GM23338 (cell line): ENCODE measurements around the gene C16orf90.

Source experiments
- CTCF ChIP-seq, 2 experiments: fragments of 200-600 bp in 1 of 2; sonication (generic) in 1 of 2; conservative IDR thresholded peaks; 2 replicates each; pipeline versions ENCODE4 v1.5.1 to v1.6.1; 2016 to 2017; ENCODE audit warnings: antibody characterized with exemption in 2 of 2, low read depth in 2 of 2, mild to moderate bottlenecking in 2 of 2, moderate library complexity in 1 of 2
- ETS1 ChIP-seq: IDR thresholded peaks from 2 replicates; pipeline ENCODE4 v1.6.1; 2016; ENCODE audit warnings: antibody characterized with exemption
- EZH2 ChIP-seq: fragments of 200-600 bp; sonication (generic); IDR thresholded peaks from one replicate; pipeline ENCODE4 v1.8.0; 2017; ENCODE audit warnings: antibody characterized with exemption, mild to moderate bottlenecking, low read depth; ENCODE audit not compliant: unreplicated experiment
- EZH2phosphoT487 ChIP-seq: fragments of 200-600 bp; sonication (generic); IDR thresholded peaks from one replicate; pipeline ENCODE4 v1.8.1; 2018; ENCODE audit warnings: antibody characterized with exemption; ENCODE audit not compliant: unreplicated experiment
- JUNB ChIP-seq: IDR thresholded peaks from one replicate; pipeline ENCODE4 v1.6.1; 2016; ENCODE audit warnings: antibody characterized with exemption; ENCODE audit not compliant: unreplicated experiment
- POLR2AphosphoS5 ChIP-seq: IDR thresholded peaks from 2 replicates; pipeline ENCODE4 v1.6.1; 2016; ENCODE audit warnings: antibody characterized with exemption, low read depth
- REST ChIP-seq: IDR thresholded peaks from one replicate; pipeline ENCODE4 v1.6.1; 2018; ENCODE audit warnings: antibody characterized with exemption; ENCODE audit not compliant: unreplicated experiment
- STAT1 ChIP-seq: IDR thresholded peaks from one replicate; pipeline ENCODE4 v1.6.1; 2016; ENCODE audit warnings: antibody characterized with exemption; ENCODE audit not compliant: unreplicated experiment
- ZNF114 ChIP-seq: fragments of 250-450 bp; sonication (Bioruptor Pico); IDR thresholded peaks from 2 replicates; pipeline ENCODE4 v1.5.0; 2020; ENCODE audit warnings: mild to moderate bottlenecking, moderate library complexity

GRCh38 chr16:3498988-3499387, 3.7 kb upstream of the C16orf90 start:
- no peak for TF ChIP-seq EZH2
- TF ChIP-seq CTCF (conservative IDR thresholded peaks at IDR 0.05; ENCODE audit: low read depth in 2 of 2) = no peak
- TF ChIP-seq REST = no peak
- no peak for TF ChIP-seq STAT1
- TF ChIP-seq POLR2AphosphoS5 = no peak
- no peak for TF ChIP-seq EZH2phosphoT487
- TF ChIP-seq ZNF114 (CRISPR knock-in tag) = no peak
- no peak for TF ChIP-seq JUNB
- TF ChIP-seq ETS1 = no peak
